ENCODE data around the gene KCNK18.

- TF ChIP-seq POLR2A (IDR thresholded peaks at IDR 0.05) (no peak), CTCF (IDR thresholded peaks at IDR 0.05) (no peak)
Measured at GRCh38 chr10:117248750-117249465, 51.6 kb downstream of the KCNK18 start.

Data from body of pancreas (tissue), 4 donors.